Stimulated activated naive B cell treated with anti-CD40 and anti-IgM and Interleukin-4, amounts not matched to agents 10 μg/mL and 1 μg/mL and 100 μg/mL, for 72 hours (primary cell): ENCODE data around the gene SHC3.

Experiments used
- ATAC-seq, 2 donors: fragments of 150-1000 bp; cut with Tn5 transposase; replicated peaks; 2 replicates each; pipeline ENCODE4 v1.10.0; 2021; ENCODE audit warnings: moderate library complexity in 1 of 2
- DNase-seq: peaks from one replicate; pipeline ENCODE4 v3.0.0; 2021
- H3K27ac Mint-ChIP-seq: one replicate; pipeline ENCODE4 v1.8.0; 2022; ENCODE audit warnings: mild to moderate bottlenecking, mixed read lengths
- H3K27me3 Mint-ChIP-seq, 2 donors: one replicate each; pipeline ENCODE4 v1.8.0; 2022; ENCODE audit warnings: mixed read lengths in 2 of 2
- H3K36me3 Mint-ChIP-seq, 2 donors: one replicate each; pipeline ENCODE4 v1.8.0; 2022; ENCODE audit warnings: mixed read lengths in 2 of 2, mild to moderate bottlenecking in 1 of 2
- H3K4me1 Mint-ChIP-seq, 2 donors: one replicate each; pipeline ENCODE4 v1.8.0; 2022; ENCODE audit warnings: mixed read lengths in 2 of 2, mild to moderate bottlenecking in 1 of 2
- H3K4me3 Mint-ChIP-seq, 2 donors: one replicate each; pipeline ENCODE4 v1.8.0; 2022; ENCODE audit warnings: mild to moderate bottlenecking in 2 of 2, mixed read lengths in 2 of 2, moderate library complexity in 1 of 2
- H3K9me3 Mint-ChIP-seq, 2 donors: one replicate each; pipeline ENCODE4 v1.8.0; 2022; ENCODE audit warnings: mixed read lengths in 2 of 2, mild to moderate bottlenecking in 1 of 2

SHC3 gene

GRCh38 chr9:89204801-89205200 is 26.2 kb upstream of the SHC3 start:
- Mint-ChIP-seq H3K27me3 (peaks cover 0 to 18% of the 10 kb centered on the region in 2 donors), H3K9me3 (peaks cover 18% of the 10 kb centered on the region in 2 donors), H3K4me3 (no peak overlapping the region), H3K27ac (no peak overlapping the region), H3K36me3 (peaks cover 4% of the 10 kb centered on the region in 2 donors), H3K4me1 (no peaks in the 10 kb centered on the region)
- ATAC-seq = no peak
- DNase-seq = no peak

- peaks cover 16 to 17% of the 10 kb centered on the region in 2 donors for H3K9me3 Mint-ChIP-seq
- no peak for DNase-seq
- H3K4me1 Mint-ChIP-seq = no peaks in the 10 kb centered on the region
- peaks cover 15 to 26% of the 10 kb centered on the region in 2 donors for H3K27me3 Mint-ChIP-seq
- ATAC-seq = no peak
- H3K27ac Mint-ChIP-seq = no peak overlapping the region
- no peak overlapping the region for H3K4me3 Mint-ChIP-seq
- H3K36me3 Mint-ChIP-seq = peaks cover 0 to 6% of the 10 kb centered on the region in 2 donors
These were observed 16.6 kb upstream of the SHC3 start for GRCh38 chr9:89195131-89195797.

- Mint-ChIP-seq H3K27me3 (peaks cover 21 to 31% of the 10 kb centered on the region in 2 donors), H3K4me3 (no peak overlapping the region), H3K9me3 (peaks cover 14 to 16% of the 10 kb centered on the region in 2 donors), H3K4me1 (no peaks in the 10 kb centered on the region), H3K36me3 (peaks cover 0 to 6% of the 10 kb centered on the region in 2 donors), H3K27ac (no peak overlapping the region)
- ATAC-seq = no peak
- no peak for DNase-seq
These were observed 16.0 kb upstream of the SHC3 start for GRCh38 chr9:89194421-89195130.

- Mint-ChIP-seq H3K4me3 (no peak overlapping the region), H3K27ac (no peak overlapping the region), H3K9me3 (peaks cover 7 to 9% of the 10 kb centered on the region in 2 donors), H3K27me3 (peaks cover 26 to 46% of the 10 kb centered on the region in 2 donors), H3K36me3 (peaks cover 0 to 4% of the 10 kb centered on the region in 2 donors), H3K4me1 (no peaks in the 10 kb centered on the region)
- DNase-seq = no peak
- ATAC-seq = no peak
These were observed 12.4 kb upstream of the SHC3 start for GRCh38 chr9:89191004-89191403.

- no peak overlapping the region for H3K4me3 Mint-ChIP-seq
- H3K27ac Mint-ChIP-seq = no peak overlapping the region
- peaks cover 43 to 64% of the 10 kb centered on the region in 2 donors for H3K27me3 Mint-ChIP-seq
- peaks cover 0 to 4% of the 10 kb centered on the region in 2 donors for H3K36me3 Mint-ChIP-seq
- ATAC-seq (no peak), DNase-seq (no peak)
- peaks cover 7 to 11% of the 10 kb centered on the region in 2 donors for H3K9me3 Mint-ChIP-seq
- no peaks in the 10 kb centered on the region for H3K4me1 Mint-ChIP-seq
These were observed 10.6 kb upstream of the SHC3 start for GRCh38 chr9:89189215-89189614.

GRCh38 chr9:89187950-89188349 is 9.3 kb upstream of the SHC3 start:
- no peak for DNase-seq
- Mint-ChIP-seq H3K4me3 (no peak overlapping the region), H3K4me1 (no peaks in the 10 kb centered on the region), H3K36me3 (peaks cover 0 to 4% of the 10 kb centered on the region in 2 donors), H3K9me3 (peaks cover 6 to 8% of the 10 kb centered on the region in 2 donors), H3K27ac (no peak overlapping the region), H3K27me3 (peaks cover 47 to 65% of the 10 kb centered on the region in 2 donors)
- no peak for ATAC-seq

GRCh38 chr9:89187541-89187940 is 8.9 kb upstream of the SHC3 start:
- DNase-seq = no peak
- Mint-ChIP-seq H3K4me1 (no peaks in the 10 kb centered on the region), H3K27me3 (peaks cover 48 to 65% of the 10 kb centered on the region in 2 donors), H3K36me3 (peaks cover 0 to 4% of the 10 kb centered on the region in 2 donors), H3K27ac (no peak overlapping the region), H3K4me3 (no peak overlapping the region), H3K9me3 (peaks cover 2 to 5% of the 10 kb centered on the region in 2 donors)
- no peak for ATAC-seq

- no peak for DNase-seq
- ATAC-seq = no peak
- Mint-ChIP-seq H3K27me3 (peaks cover 47 to 66% of the 10 kb centered on the region in 2 donors), H3K27ac (no peak overlapping the region), H3K36me3 (peaks cover 0 to 4% of the 10 kb centered on the region in 2 donors), H3K4me3 (no peak overlapping the region), H3K4me1 (no peaks in the 10 kb centered on the region), H3K9me3 (peaks cover 0 to 4% of the 10 kb centered on the region in 2 donors)
These were observed 8.3 kb upstream of the SHC3 start for GRCh38 chr9:89186960-89187359.

- Mint-ChIP-seq H3K4me3 (no peak overlapping the region), H3K27me3 (peaks cover 47 to 67% of the 10 kb centered on the region in 2 donors), H3K9me3 (peaks cover 0 to 4% of the 10 kb centered on the region in 2 donors), H3K4me1 (no peaks in the 10 kb centered on the region), H3K27ac (no peak overlapping the region), H3K36me3 (peaks cover 0 to 5% of the 10 kb centered on the region in 2 donors)
- ATAC-seq = no peak
- no peak for DNase-seq
These were observed 7.4 kb upstream of the SHC3 start for GRCh38 chr9:89185980-89186379.

GRCh38 chr9:89183146-89183545 is 4.5 kb upstream of the SHC3 start:
- no peak overlapping the region for H3K4me3 Mint-ChIP-seq
- peaks cover 52 to 73% of the 10 kb centered on the region in 2 donors for H3K27me3 Mint-ChIP-seq
- H3K27ac Mint-ChIP-seq = no peak overlapping the region
- peaks cover 13 to 20% of the 10 kb centered on the region in 2 donors for H3K4me1 Mint-ChIP-seq
- no peak for DNase-seq
- no peak for ATAC-seq
- H3K36me3 Mint-ChIP-seq = peaks cover 0 to 9% of the 10 kb centered on the region in 2 donors
- peaks cover 0 to 4% of the 10 kb centered on the region in 2 donors for H3K9me3 Mint-ChIP-seq

GRCh38 chr9:89182369-89182768 is 3.8 kb upstream of the SHC3 start:
- DNase-seq (no peak), ATAC-seq (no peak)
- H3K9me3 Mint-ChIP-seq = peaks cover 0 to 4% of the 10 kb centered on the region in 2 donors
- peaks cover 13 to 20% of the 10 kb centered on the region in 2 donors for H3K4me1 Mint-ChIP-seq
- H3K27ac Mint-ChIP-seq = no peak overlapping the region
- H3K4me3 Mint-ChIP-seq = no peak overlapping the region
- H3K27me3 Mint-ChIP-seq = peaks cover 52 to 77% of the 10 kb centered on the region in 2 donors
- peaks cover 0 to 9% of the 10 kb centered on the region in 2 donors for H3K36me3 Mint-ChIP-seq

- Mint-ChIP-seq H3K27ac (peak overlapping the region; percentile 80), H3K36me3 (peaks cover 0 to 9% of the 10 kb centered on the region in 2 donors), H3K9me3 (no peaks in the 10 kb centered on the region), H3K4me1 (peaks cover 13 to 20% of the 10 kb centered on the region in 2 donors), H3K4me3 (peak overlapping the region; percentile 62 to 75), H3K27me3 (peaks cover 52 to 79% of the 10 kb centered on the region in 2 donors)
- DNase-seq = peak; percentile 36
- ATAC-seq = peak; percentile 89 to 90
These were observed 1.5 kb upstream of the SHC3 start for GRCh38 chr9:89179895-89180734.

GRCh38 chr9:89179540-89179894 is 899 bp upstream of the SHC3 start:
- no peak for DNase-seq
- peaks cover 13 to 20% of the 10 kb centered on the region in 2 donors for H3K4me1 Mint-ChIP-seq
- peak overlapping the region; percentile 62 to 75 for H3K4me3 Mint-ChIP-seq
- H3K27me3 Mint-ChIP-seq = peaks cover 50 to 76% of the 10 kb centered on the region in 2 donors
- no peaks in the 10 kb centered on the region for H3K9me3 Mint-ChIP-seq
- H3K36me3 Mint-ChIP-seq = peaks cover 0 to 9% of the 10 kb centered on the region in 2 donors
- ATAC-seq = peak in 1 of 2 donors; percentile 2
- peak overlapping the region; percentile 33 for H3K27ac Mint-ChIP-seq
